NCI-H2029 (cell line): ENCODE results near the gene SPATA2L.

Experiments used
- DNase-seq: peaks from one replicate; lab custom pipeline; 2025; lab: John Stamatoyannopoulos, UW

Gene SPATA2L

DNA sequence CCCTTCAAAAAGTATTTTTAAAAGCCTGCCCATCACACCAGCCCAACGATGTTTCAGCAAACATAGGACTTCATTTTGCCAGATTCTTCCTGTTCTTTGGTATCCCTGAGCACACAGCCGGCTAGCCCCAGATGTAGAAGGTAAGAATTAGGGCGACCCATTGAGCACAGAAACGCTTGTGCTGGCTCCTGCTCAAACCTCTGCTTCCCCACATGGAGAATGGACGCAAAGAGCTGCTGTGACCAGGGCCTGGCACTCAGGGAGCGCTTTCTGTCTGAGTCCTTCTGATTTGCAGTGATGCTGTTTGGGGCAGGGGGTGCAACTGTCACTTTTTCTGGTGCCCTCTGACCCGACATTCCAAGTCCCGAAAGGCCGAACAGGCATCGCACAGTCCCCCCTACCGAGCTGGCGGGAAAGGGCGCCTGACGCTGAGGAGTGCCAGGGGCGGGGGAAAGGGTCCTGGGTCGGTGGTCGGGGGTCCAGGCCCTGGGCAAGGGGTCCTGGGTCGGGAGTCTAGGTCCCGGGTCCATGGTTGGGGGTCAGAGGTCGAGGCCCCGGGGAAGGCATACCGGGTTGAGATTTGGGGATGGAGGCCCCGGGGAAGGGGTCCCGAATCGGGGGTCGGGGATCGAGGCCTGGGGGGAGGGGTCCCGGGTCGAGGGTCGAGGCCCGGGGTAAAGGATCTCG is 44.9 kb downstream of the SPATA2L start:
- DNase-seq = no peak

- DNase-seq = no peak
These were observed 46.4 kb downstream of the SPATA2L start for GRCh38 chr16:89655062-89655643.

DNA sequence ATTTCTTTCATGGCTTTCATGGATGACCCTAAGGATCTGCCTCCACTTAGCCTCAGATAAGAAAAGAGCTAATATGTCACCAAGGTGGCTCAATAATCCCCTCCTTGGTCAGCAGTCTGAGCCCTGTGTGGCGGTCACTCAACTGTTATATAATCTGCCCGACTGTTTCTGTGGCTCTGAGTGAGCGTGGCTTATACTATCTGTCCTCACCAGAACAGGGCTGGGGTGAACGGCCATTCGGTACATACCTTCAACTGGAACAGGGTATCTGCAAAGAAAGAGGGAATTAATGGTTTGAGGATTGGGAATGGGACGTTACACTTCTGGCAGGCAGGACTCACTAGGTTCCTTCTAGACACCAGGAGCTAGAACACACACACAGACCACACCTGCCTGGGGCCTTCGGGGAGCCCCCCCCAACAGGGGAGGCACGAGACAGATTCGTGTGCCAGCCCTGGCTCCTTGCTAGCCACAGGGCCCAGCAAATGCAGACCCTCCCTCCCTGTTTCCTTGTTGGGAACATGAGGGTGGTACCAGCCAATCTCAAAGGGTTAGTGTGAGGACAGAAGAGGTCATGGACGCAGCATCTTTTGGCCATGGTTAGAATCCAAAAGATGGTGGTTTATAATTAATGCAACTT is 47.7 kb downstream of the SPATA2L start:
- no peak for DNase-seq

GRCh38 chr16:89651584-89651983 is 49.9 kb downstream of the SPATA2L start:
- DNase-seq = no peak

DNA sequence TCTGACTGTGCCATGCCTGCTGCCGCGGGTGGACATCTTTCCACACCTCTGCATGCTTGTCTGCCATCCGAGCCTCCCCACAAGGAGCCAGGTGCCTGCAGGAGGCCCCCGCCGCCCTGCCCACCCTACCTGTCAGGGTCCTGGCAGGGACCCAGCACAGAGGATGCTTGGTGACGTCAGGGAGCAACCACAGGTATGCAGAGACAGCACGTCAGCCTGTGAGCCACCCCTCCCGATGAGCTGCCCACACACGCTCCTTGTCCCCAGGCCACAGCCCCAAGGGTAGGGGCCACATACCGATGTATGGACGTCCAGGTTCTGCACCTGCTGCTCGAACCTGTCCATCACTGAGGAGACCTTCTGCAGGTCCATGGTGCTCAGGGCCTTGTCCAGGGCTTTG is 54.6 kb downstream of the SPATA2L start:
- no peak for DNase-seq
